Erythroblast (primary cell): ENCODE data around the gene TSPAN32.

Experiments
- GATA1 ChIP-seq: IDR thresholded peaks from 2 replicates; pipeline ENCODE4 v1.6.1; 2011; ENCODE audit warnings: low read depth, mild to moderate bottlenecking, control low read depth, low read length, moderate library complexity
- POLR2A ChIP-seq: IDR thresholded peaks from 2 replicates; pipeline ENCODE4 v1.6.1; 2011; ENCODE audit warnings: mild to moderate bottlenecking, low read length

- TF ChIP-seq POLR2A (no peak), GATA1 (no peak)
Measured at GRCh38 chr11:2328656-2329354, 27.0 kb downstream of the TSPAN32 start.
